IPS-20b (cell line): ENCODE measurements around the gene PPP1R12B.
"Not testable (repeated sequence)": the region's sequence is repeated elsewhere in the genome, so short reads cannot be mapped to it uniquely, and the experiment has no call there.

ENCODE experiments used
- H3K27ac ChIP-seq: one replicate; pipeline ENCODE4 v1.5.1; 2013; ENCODE audit warnings: low read length
- H3K27me3 ChIP-seq: 2 replicates; pipeline ENCODE4 v1.6.1; 2013; ENCODE audit warnings: mild to moderate bottlenecking, low read length, inconsistent platforms; ENCODE audit not compliant: insufficient read depth
- H3K36me3 ChIP-seq: 2 replicates; pipeline ENCODE4 v1.6.1; 2013; ENCODE audit warnings: low read depth, mild to moderate bottlenecking, inconsistent platforms, low read length, moderate library complexity; ENCODE audit not compliant: insufficient read depth
- H3K4me1 ChIP-seq: 2 replicates; pipeline ENCODE4 v1.6.1; 2013; ENCODE audit warnings: mild to moderate bottlenecking, control low read depth, inconsistent platforms, low read length, moderate library complexity; ENCODE audit not compliant: insufficient read depth
- H3K4me3 ChIP-seq: 2 replicates; pipeline ENCODE4 v1.5.1; 2013; ENCODE audit warnings: mild to moderate bottlenecking, low read length, inconsistent platforms
- H3K9ac ChIP-seq: 2 replicates; pipeline ENCODE4 v1.6.1; 2013; ENCODE audit warnings: low read depth, mild to moderate bottlenecking, inconsistent platforms, low read length, moderate library complexity
- H3K9me3 ChIP-seq: 2 replicates; pipeline ENCODE4 v1.6.1; 2013; ENCODE audit warnings: mild to moderate bottlenecking, low read depth, low read length, inconsistent platforms; ENCODE audit not compliant: insufficient read depth

Gene PPP1R12B

DNA sequence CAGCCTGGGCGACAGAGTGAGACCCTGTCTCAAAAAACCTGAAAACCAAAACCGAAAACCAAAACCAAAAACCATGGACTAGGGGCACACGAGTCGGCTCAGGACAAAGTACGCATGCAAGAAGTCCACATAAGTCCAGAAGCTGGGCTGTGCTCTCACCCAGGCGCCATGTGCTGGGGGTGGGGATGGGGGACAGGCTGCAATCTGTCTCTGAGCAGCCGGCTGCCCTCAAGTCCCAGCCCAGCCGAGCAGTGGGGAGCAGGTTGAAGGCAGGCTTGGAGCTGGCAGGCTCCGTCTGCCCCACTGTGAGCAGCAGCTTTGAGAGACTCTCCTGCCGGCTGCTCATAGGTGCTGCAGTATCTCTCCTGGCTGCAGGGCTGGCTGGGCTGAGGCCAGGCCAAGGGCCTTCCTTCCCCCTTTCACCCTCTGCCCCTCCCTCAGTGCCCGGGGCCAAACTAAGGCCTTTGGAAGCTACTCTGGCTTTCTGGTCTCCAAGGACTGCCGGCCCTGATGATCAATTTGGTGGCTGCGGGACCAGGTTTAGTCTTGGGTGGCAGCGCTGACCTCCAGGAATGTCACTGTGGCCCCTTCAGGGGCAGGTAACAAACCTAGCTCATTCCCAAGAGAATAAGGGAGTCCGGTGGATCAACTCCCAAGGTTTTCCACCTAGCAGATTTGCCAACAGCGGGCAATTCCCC, 289.0 kb downstream of the PPP1R12B start:
- H3K9me3 ChIP-seq, H3K27ac ChIP-seq, H3K4me3 ChIP-seq, H3K36me3 ChIP-seq: not testable (repeated sequence)
- Histone ChIP-seq H3K9ac (0 out of 2 replicates have a peak overlapping the region, but pooled peaks have one; percentile 28), H3K4me1 (peaks cover 21% of the 10 kb centered on the region; the same call in 1 of the 2 replicates), H3K27me3 (peaks cover 21% of the 10 kb centered on the region)

DNA sequence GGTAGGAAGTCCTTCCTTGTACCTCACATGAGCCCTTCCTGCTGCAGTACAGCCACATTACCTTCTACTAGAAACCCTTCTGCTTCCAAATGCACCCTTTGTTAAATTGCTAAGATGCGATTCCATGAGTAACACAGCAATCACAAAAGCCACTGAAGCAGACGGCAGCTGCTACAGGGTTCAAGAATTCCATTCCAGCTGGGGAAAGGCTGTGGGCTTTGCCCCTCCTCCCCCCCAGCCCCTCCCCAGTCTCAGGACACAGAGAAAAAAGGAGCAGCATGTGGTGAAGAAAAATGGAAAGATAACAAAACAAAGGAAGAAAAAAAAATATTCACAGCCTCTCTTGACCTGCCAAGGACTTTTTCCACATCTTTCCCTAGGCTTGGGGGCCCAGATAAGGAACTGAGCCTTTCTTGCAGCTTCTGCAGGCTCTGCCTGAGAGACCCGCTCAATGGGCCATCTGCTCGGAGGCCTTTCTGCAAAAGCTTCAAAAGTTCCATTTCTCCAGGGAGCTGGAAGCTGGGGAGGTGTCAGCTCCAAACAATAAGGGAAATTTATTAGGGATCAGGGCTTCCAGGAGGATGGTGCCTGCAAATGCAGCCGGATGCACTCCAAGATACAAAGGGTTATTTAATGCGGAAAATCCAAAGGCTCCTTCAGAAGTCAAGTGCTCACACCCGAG, 289.7 kb downstream of the PPP1R12B start:
- no peak overlapping the region for H3K27ac ChIP-seq
- peak overlapping the region; percentile 28; the same call in 1 of the 2 replicates for H3K9ac ChIP-seq
- no peaks in the 10 kb centered on the region for H3K36me3 ChIP-seq
- no peak overlapping the region for H3K4me3 ChIP-seq
- H3K27me3 ChIP-seq, result peaks cover 28% of the 10 kb centered on the region
- peaks cover 21% of the 10 kb centered on the region; the same call in 1 of the 2 replicates for H3K4me1 ChIP-seq
- H3K9me3 ChIP-seq, result no peaks in the 10 kb centered on the region

- Histone ChIP-seq H3K4me1 (peaks cover 21% of the 10 kb centered on the region; the same call in 1 of the 2 replicates), H3K27me3 (peaks cover 34% of the 10 kb centered on the region)
- not testable (repeated sequence) for H3K4me3 ChIP-seq, H3K27ac ChIP-seq, H3K9ac ChIP-seq, H3K36me3 ChIP-seq, H3K9me3 ChIP-seq
Observed at GRCh38 chr1:202638701-202639305, 290.3 kb downstream of the PPP1R12B start.

DNA sequence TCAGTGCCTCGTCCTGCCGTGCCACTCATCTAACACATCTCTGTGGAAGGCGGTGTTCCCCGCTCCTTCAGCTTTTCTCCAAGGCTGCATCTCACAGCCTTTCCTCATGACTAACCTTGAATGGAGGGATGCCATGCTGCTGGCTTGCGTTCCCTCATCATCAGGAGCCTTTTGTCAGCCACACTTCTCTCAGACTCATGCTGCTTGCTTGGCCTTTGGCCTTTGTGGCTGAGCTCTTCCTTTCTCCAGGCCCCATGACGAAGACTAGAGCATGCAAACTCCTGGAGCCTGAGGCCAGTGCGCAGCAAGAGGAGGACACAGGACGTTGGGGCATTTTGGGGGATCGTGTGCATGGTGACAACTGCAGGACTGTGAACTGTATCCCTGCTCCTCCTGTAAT, 291.0 kb downstream of the PPP1R12B start:
- Histone ChIP-seq H3K36me3 (no peaks in the 10 kb centered on the region), H3K4me1 (peaks cover 23% of the 10 kb centered on the region; the same call in 1 of the 2 replicates), H3K9ac (no peak overlapping the region), H3K4me3 (no peak overlapping the region), H3K27me3 (peaks cover 41% of the 10 kb centered on the region), H3K9me3 (no peaks in the 10 kb centered on the region), H3K27ac (no peak overlapping the region)

DNA sequence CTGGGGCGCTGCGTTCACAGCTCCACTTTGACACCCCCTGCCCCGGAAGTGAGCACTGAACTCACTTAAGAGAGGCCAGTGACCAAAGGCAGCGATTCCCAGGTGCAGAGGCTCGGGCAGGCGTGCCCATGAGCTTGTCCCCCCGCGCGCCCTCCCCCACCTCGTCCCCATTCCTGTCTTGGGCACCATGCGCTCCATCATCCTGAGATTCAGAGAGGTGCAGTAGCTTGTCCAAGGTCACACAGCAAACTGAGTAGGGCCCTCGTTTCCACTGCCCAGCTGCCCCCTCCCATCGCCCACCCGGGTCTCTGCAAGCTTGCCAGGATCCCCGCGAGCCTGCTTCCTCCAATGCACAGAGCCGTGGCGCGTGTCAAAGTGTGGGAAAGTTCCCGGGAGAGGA, 293.7 kb downstream of the PPP1R12B start:
- H3K9me3 ChIP-seq, result no peaks in the 10 kb centered on the region
- H3K27me3 ChIP-seq, result peaks cover 68% of the 10 kb centered on the region
- H3K9ac ChIP-seq, result no peak overlapping the region
- H3K27ac ChIP-seq, result no peak overlapping the region
- peak overlapping the region; percentile 75 for H3K4me3 ChIP-seq
- peaks cover 23% of the 10 kb centered on the region; the same call in 1 of the 2 replicates for H3K4me1 ChIP-seq
- H3K36me3 ChIP-seq, result no peaks in the 10 kb centered on the region
